GM18858 (cell line): ENCODE measurements around the gene CFAP251.

ENCODE experiments used
- ATAC-seq: cut with Tn5 transposase; IDR thresholded peaks from one replicate; pipeline ENCODE4 v1.9.1; 2021; ENCODE audit not compliant: unreplicated experiment

CFAP251 gene

DNA sequence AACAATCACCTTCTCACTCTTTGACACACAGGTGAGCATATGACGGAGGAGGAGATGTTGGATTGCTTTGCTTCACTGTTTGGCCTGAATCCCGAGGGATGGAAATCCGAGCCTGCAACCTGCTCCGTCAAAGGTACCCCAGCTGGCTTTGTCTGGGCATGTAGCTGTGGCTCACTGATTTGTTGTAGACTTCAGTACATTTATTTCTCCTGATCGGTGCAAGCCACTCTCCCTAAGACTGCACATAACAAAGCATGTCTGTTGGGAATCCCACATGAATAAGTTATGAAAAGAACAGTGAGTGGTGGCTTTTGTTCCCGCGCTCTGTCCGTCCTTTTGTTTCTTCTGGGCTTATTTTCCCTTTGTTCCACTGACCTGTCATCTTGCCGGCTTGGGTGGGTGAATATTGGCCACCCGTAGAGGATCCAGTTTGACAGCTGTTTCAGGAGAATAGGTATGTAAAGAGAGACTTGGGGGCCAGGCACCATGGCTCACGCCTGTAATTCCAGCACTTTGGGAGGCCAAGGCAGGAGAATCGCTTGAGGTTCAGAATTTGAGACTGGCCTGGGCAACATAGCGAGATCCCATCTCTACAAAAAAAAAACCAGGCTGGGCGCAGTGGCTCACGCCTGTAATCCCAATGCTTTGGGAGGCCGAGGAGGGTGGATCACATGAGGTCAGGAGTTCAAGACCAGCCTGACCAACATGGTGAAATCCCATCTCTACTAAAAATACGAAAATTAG is 83.2 kb downstream of the CFAP251 start:
- ATAC-seq: no peak

DNA sequence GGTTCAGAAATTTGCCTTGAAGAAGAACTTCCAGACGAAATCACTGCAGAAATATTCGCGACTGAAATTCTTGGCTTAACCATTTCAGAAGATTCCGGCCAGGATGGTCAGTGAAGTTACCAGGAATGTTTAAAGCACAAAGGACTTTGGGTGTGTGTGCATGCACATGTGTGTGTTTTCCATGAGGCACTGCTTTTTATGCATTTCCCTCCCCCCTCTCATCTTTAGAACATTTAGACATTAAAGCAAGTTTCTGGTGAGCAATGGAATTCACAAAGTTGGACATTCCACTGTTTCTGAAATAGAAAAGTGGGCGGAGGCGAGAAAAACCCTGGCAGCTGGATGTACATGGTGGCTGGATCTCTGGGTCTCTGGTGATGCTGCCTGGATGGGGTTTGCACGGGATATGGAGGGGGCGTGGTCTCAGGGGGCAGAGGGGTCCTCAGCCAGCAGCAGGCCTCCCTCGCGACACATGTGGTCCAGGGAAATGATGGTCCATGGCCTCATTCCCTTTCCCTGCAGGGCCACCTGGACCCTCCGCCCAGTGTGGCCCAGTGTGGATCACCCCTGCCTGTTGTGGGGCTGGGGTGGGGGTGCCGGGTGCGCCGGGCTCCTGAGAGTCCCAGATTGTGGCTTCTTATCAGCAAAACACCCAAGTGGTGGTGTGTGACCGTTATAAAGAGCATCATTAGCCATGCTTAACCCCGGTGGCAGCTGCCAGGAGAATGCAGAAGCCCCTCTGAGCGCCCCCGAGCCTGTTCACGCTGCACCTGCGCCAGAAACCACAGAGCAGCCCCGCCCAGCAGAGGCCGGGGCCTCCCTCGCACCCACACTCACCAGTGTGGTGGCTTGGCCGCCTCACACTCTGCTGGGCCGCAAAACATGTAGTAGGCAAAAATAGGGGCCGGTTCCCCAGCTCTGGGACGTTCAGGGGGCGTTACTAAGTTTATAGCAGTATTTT is 85.5 kb downstream of the CFAP251 start:
- ATAC-seq: no peak

DNA sequence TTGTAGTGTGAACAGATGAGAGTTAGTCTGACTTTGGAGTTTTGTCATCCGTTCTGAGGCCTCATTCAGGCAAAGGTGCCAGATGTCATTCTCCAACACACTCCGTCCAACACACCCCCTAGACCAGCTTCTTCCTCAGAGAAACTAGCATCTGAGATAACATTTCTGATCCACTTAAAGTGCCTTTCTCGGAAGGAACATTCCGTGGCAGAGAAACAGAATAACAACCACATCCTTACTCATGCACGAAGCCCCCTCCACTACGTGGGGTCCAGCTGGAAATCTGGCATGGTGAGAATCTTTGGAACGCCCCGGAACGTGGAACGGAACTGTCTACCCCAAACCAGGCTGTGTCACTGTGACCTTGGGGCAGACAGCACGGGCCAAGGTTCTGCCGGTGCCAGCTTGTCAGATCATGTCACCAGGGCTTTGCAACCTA is 86.3 kb downstream of the CFAP251 start:
- ATAC-seq: no peak

- no peak for ATAC-seq
Measured at GRCh38 chr12:122005252-122005776, 86.9 kb downstream of the CFAP251 start.

DNA sequence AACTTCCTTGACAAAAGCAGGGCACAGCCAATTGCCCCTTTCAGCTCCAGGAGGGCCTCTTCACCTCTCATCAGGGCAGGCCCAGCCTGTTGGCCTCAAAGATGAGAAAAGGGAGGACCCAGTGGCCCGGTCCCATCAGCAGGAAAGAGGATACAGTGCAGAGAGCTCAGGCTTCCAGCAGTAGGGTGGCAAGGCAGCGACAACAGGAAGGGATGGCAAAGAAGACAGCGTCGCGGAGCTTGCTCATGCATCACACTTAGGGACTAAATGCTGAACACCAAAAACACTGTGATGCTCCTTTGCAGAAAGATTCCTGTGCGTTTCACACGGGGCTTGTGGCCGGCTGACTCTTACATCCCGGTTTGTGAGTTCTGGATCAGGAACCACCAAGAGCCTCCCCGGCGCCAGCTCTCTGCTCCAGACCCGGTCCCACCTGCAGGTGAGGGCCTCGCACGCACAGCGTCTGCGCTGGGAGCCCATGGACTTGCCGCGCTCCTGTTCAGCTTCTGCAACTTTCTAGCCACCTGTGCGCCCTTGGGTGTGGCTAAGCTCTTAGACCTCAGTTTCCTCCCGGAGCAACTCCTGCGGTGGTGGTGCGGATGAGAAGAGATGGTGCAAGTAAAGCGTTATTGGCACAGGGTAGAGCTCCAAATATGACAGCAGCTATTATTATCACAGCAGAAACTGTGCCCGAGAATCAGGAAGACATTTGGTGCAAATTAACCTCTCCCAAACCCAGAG is 88.0 kb downstream of the CFAP251 start:
- ATAC-seq: no peak

- ATAC-seq: no peak
Measured at GRCh38 chr12:122009741-122010140, 91.3 kb downstream of the CFAP251 start.

DNA sequence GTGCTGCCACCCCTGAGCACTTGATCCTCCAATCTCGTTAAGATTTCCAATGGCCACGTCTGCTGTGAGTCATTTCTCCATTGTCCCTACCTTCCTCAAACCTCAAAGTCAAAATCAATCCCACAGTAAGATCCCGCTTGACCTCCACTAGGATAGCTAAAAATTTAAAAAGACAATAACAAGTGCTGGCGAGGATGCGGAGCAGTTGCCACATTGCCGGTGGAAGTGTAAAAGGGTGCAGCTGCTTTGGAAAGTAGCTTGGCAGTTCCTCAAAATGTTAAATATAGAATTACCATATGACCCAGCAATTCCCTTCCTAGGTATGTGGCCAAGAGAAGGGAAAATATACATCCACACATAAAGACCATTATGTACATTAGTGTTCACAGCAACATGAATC is 93.8 kb downstream of the CFAP251 start:
- ATAC-seq: no peak

DNA sequence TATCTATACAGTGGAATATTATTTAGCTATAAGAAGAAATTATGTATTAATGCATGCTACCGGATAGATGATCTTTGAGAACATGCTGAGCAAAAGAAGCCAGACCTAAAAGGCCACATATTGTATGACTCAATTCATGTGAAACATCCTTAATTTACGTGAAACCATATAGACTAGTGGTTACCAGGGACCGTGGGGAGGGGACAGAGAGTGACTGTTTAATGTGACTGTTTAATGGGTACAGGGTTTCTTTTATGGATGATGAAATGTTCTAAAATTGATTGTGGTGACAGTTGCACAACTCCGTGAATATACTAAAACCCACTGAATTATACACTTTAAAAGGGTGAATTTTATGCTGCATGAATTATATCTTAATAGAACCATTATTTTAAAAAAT is 94.7 kb downstream of the CFAP251 start:
- no peak for ATAC-seq

- ATAC-seq: no peak
Measured at GRCh38 chr12:122013791-122014590, 95.6 kb downstream of the CFAP251 start.

DNA sequence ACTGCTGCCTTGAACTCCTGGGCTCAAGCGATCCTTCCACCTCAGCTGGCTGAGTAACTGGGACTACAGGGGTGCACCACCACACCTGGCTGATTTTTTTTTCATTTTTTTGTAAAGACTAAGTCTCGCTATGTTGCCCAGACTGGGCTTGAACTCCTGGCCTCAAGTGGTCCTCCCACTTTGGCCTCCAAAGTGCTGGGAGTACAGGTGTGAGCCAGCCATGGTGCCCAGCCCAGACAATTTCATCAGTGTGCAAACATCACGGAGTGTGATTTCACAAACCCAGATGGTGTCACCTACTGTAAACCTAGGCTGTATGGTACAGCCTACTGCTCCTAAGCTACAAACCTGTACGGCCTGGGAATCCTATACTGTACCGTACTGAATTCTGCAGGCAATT is 96.4 kb downstream of the CFAP251 start:
- ATAC-seq: no peak

DNA sequence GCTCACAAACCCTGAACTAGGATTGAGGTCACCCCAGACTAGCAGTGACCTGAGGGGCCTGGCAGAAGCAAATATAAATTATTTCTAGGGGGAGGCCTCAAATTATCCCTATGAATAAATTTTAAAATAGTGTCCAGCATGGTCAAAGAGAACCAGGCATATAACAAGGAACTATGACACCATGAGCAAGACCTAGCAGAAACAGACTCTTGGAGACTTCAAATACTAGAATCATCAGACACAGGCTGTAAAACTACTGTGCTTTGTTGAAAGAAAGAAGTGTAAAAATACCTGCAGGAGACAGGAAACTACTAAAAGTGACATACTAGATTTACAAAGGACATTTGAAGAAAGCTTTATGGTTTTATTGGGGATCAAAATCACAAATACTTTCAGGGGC is 100.1 kb downstream of the CFAP251 start:
- ATAC-seq: no peak

GRCh38 chr12:122018937-122019336 is 100.5 kb downstream of the CFAP251 start:
- no peak for ATAC-seq

- ATAC-seq: no peak
Measured at GRCh38 chr12:122020795-122021192, 102.4 kb downstream of the CFAP251 start.

- no peak for ATAC-seq
Measured at GRCh38 chr12:122021193-122021821, 102.9 kb downstream of the CFAP251 start.

DNA sequence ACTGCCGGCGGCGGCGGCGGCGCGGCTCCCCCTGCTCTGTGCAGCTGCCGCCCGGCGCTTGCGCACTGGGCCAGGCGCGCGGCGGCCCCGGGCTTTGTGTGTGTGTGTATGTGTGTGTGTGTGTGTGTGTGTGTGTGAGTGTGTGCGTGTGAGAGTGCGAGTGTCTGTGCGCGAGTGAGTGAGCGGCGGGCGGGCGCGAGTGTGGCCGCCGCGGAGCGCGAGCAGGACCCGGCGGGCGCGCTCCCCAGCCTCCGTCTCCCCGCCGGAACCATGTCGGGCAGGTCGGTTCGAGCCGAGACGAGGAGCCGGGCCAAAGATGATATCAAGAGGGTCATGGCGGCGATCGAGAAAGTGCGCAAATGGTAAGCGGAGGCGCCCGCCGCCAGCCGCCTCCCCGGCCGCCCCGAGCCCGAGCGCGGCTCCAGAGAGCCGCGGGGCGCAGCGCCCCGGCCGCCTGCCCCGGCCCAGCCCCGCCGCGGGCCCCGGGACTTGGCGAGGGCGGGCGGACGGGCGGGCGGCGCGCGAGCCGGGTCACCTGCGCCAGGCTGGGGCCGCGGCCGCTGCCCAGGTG is 103.5 kb downstream of the CFAP251 start, which contains the start of gene BCL7A:
TSS of gene BCL7A (plus strand) at position 63 of the 571 bp plus-strand sequence. CDS start at position 271, 208 bp downstream.
- ATAC-seq: no peak

- no peak for ATAC-seq
Measured at GRCh38 chr12:122022393-122023338, 104.3 kb downstream of the CFAP251 start.

- ATAC-seq: no peak
Measured at GRCh38 chr12:122023339-122024131, 105.1 kb downstream of the CFAP251 start.
